DND-41 (cell line): ENCODE results near the gene RC3H1.

ENCODE experiments used
- EZH2 ChIP-seq: IDR thresholded peaks from 3 replicates; pipeline ENCODE4 v1.6.1; 2012; ENCODE audit warnings: borderline replicate concordance, low read depth, mild to moderate bottlenecking, moderate library complexity, low read length, inconsistent platforms; ENCODE audit not compliant: severe bottlenecking
- TF ChIP-seq, protein P1 (sequence below): IDR thresholded peaks from 2 replicates; pipeline ENCODE4 v1.5.1; 2012; ENCODE audit warnings: borderline replicate concordance, low read length, moderate library complexity, mild to moderate bottlenecking; ENCODE audit not compliant: poor library complexity, severe bottlenecking; ENCODE audit errors: extremely low read depth

GRCh38 chr1:174013864-174014418, 8.2 kb downstream of the RC3H1 start:
- TF ChIP-seq, protein P1, sequence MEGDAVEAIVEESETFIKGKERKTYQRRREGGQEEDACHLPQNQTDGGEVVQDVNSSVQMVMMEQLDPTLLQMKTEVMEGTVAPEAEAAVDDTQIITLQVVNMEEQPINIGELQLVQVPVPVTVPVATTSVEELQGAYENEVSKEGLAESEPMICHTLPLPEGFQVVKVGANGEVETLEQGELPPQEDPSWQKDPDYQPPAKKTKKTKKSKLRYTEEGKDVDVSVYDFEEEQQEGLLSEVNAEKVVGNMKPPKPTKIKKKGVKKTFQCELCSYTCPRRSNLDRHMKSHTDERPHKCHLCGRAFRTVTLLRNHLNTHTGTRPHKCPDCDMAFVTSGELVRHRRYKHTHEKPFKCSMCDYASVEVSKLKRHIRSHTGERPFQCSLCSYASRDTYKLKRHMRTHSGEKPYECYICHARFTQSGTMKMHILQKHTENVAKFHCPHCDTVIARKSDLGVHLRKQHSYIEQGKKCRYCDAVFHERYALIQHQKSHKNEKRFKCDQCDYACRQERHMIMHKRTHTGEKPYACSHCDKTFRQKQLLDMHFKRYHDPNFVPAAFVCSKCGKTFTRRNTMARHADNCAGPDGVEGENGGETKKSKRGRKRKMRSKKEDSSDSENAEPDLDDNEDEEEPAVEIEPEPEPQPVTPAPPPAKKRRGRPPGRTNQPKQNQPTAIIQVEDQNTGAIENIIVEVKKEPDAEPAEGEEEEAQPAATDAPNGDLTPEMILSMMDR: no peak
- TF ChIP-seq EZH2: no peak
